OCI-LY3 (cell line): Measurements from ENCODE around the gene ARFRP1.

Experiments used
- CTCF ChIP-seq: fragments of 200-600, 300-600 bp; sonication (generic); IDR thresholded peaks from 2 replicates; pipeline ENCODE4 v1.5.1; 2014; ENCODE audit warnings: antibody characterized with exemption, low read length, low read depth
- EZH2phosphoT487 ChIP-seq: fragments of 200-600 bp; shearing (Covaris generic); IDR thresholded peaks from 2 replicates; pipeline ENCODE4 v1.6.1; 2018; ENCODE audit warnings: antibody characterized with exemption, mixed run types, low read depth

GRCh38 chr20:63693733-63694583, 13.8 kb downstream of the ARFRP1 start:
- TF ChIP-seq CTCF (no peak), EZH2phosphoT487 (no peak)
